SU-DHL-6 (cell line): ENCODE measurements around the gene HDAC2.

Source experiments
- H2AFZ ChIP-seq: fragments of 200-600 bp; sonication (generic); 2 replicates; pipeline ENCODE4 v1.6.1; 2014; ENCODE audit warnings: low read depth, mild to moderate bottlenecking, moderate library complexity, mixed read lengths, antibody characterized with exemption, low read length; ENCODE audit not compliant: severe bottlenecking
- H3F3A ChIP-seq: fragments of 200-600 bp; shearing (Covaris generic); 2 replicates; pipeline ENCODE4 v1.6.0; 2016; ENCODE audit warnings: antibody characterized with exemption, mild to moderate bottlenecking; ENCODE audit not compliant: insufficient read depth
- H3K27ac ChIP-seq: fragments of 200-600 bp; sonication (generic); 2 replicates; pipeline ENCODE4 v1.5.1; 2016; ENCODE audit warnings: low read depth, mild to moderate bottlenecking, low read length, moderate library complexity, mixed read lengths
- H3K27me3 ChIP-seq: fragments of 200-600 bp; sonication (generic), shearing (Covaris generic); 2 replicates; pipeline ENCODE4 v1.6.0; 2014; ENCODE audit warnings: mild to moderate bottlenecking, low read length
- H3K36me3 ChIP-seq: fragments of 200-600 bp; sonication (generic); 2 replicates; pipeline ENCODE4 v1.6.1; 2014; ENCODE audit warnings: mild to moderate bottlenecking, low read length, mixed read lengths
- H3K4me2 ChIP-seq: fragments of 300-600, 200-600 bp; shearing (Covaris generic), sonication (generic); 2 replicates; pipeline ENCODE4 v1.6.0; 2014; ENCODE audit warnings: low read length, low read depth, mild to moderate bottlenecking; ENCODE audit not compliant: poor library complexity, severe bottlenecking
- H3K4me3 ChIP-seq: fragments of 200-600 bp; sonication (generic); 2 replicates; pipeline ENCODE4 v1.5.1; 2014; ENCODE audit warnings: antibody characterized with exemption, low read length, mild to moderate bottlenecking, mixed read lengths; ENCODE audit not compliant: insufficient read depth, poor library complexity, severe bottlenecking
- H3K79me2 ChIP-seq: fragments of 200-600 bp; sonication (generic); 2 replicates; pipeline ENCODE4 v1.6.1; 2014; ENCODE audit warnings: mild to moderate bottlenecking, low read length, moderate library complexity; ENCODE audit not compliant: insufficient read depth
- H3K9ac ChIP-seq: fragments of 200-600 bp; sonication (generic); 2 replicates; pipeline ENCODE4 v1.7.0; 2014; ENCODE audit warnings: mild to moderate bottlenecking, low read length
- H3K9me2 ChIP-seq: fragments of 200-600 bp; sonication (generic); replicated peaks from 2 replicates; pipeline ENCODE4 v1.6.1; 2014; ENCODE audit warnings: low read length; ENCODE audit not compliant: insufficient read depth
- H3K9me3 ChIP-seq: fragments of 200-600 bp; sonication (generic); 2 replicates; pipeline ENCODE4 v1.6.1; 2014; ENCODE audit warnings: low read length, mixed read lengths; ENCODE audit not compliant: insufficient read depth
- H4K20me1 ChIP-seq: fragments of 200-600 bp; sonication (generic); 2 replicates; pipeline ENCODE4 v1.6.1; 2014; ENCODE audit warnings: low read depth, mild to moderate bottlenecking, antibody characterized with exemption, low read length, moderate library complexity, mixed read lengths
- CTCF ChIP-seq: fragments of 200-600 bp; sonication (generic); IDR thresholded peaks from one replicate; pipeline ENCODE4 v1.5.1; 2017; ENCODE audit warnings: antibody characterized with exemption, mild to moderate bottlenecking, low read length, moderate library complexity; ENCODE audit not compliant: insufficient read depth, poor library complexity, severe bottlenecking
- EZH2phosphoT487 ChIP-seq: fragments of 200-600 bp; sonication (generic), shearing (Covaris generic); conservative IDR thresholded peaks from 2 replicates; pipeline ENCODE4 v1.6.1; 2018; ENCODE audit warnings: mild to moderate bottlenecking, antibody characterized with exemption, low read length, moderate library complexity, mixed read lengths

Gene HDAC2

GRCh38 chr6:113893866-113894265, 77.1 kb downstream of the HDAC2 start:
- H3F3A ChIP-seq: no peaks in the 10 kb centered on the region
- H3K4me3 ChIP-seq: no peak overlapping the region
- H3K27me3 ChIP-seq: no peaks in the 10 kb centered on the region
- no peak overlapping the region for H3K9ac ChIP-seq
- H4K20me1 ChIP-seq: no peaks in the 10 kb centered on the region
- TF ChIP-seq CTCF: no peak
- TF ChIP-seq EZH2phosphoT487: no peak
- no peaks in the 10 kb centered on the region for H3K36me3 ChIP-seq
- H3K4me2 ChIP-seq: no peak overlapping the region
- H3K9me3 ChIP-seq: no peaks in the 10 kb centered on the region
- no peak overlapping the region for H2AFZ ChIP-seq
- no peak overlapping the region for H3K27ac ChIP-seq
- H3K9me2 ChIP-seq: no peaks in the 10 kb centered on the region
- no peaks in the 10 kb centered on the region for H3K79me2 ChIP-seq

- H3F3A ChIP-seq: no peaks in the 10 kb centered on the region
- H3K4me2 ChIP-seq: no peak overlapping the region
- no peak for TF ChIP-seq CTCF
- TF ChIP-seq EZH2phosphoT487: no peak
- H3K9me2 ChIP-seq: no peaks in the 10 kb centered on the region
- no peaks in the 10 kb centered on the region for H3K36me3 ChIP-seq
- no peaks in the 10 kb centered on the region for H3K9me3 ChIP-seq
- H4K20me1 ChIP-seq: no peaks in the 10 kb centered on the region
- no peaks in the 10 kb centered on the region for H3K27me3 ChIP-seq
- H3K4me3 ChIP-seq: no peak overlapping the region
- no peak overlapping the region for H2AFZ ChIP-seq
- H3K9ac ChIP-seq: no peak overlapping the region
- no peak overlapping the region for H3K27ac ChIP-seq
- H3K79me2 ChIP-seq: no peaks in the 10 kb centered on the region
These were observed 77.5 kb downstream of the HDAC2 start for GRCh38 chr6:113893451-113893850.

- Histone ChIP-seq H3K9me2 (no peaks in the 10 kb centered on the region), H3F3A (no peaks in the 10 kb centered on the region), H3K9me3 (no peaks in the 10 kb centered on the region), H4K20me1 (no peaks in the 10 kb centered on the region), H3K27me3 (no peaks in the 10 kb centered on the region), H3K4me2 (no peak overlapping the region), H3K4me3 (no peak overlapping the region), H2AFZ (no peak overlapping the region), H3K36me3 (no peaks in the 10 kb centered on the region), H3K79me2 (no peaks in the 10 kb centered on the region), H3K9ac (no peak overlapping the region), H3K27ac (no peak overlapping the region)
- TF ChIP-seq CTCF (no peak), EZH2phosphoT487 (no peak)
These were observed 81.9 kb downstream of the HDAC2 start for GRCh38 chr6:113888956-113889630.
